Measurements from ENCODE around the gene HIVEP1. TPM values are rescaled to one million over a fixed set of nuclear protein-coding genes. Genes with fewer than 3 reads are reported as not detected.

The HIVEP1 gene
- total RNA-seq, 4 donors from 2014 or later: 17.5 to 29.0 (median 24.1) TPM

DNA sequence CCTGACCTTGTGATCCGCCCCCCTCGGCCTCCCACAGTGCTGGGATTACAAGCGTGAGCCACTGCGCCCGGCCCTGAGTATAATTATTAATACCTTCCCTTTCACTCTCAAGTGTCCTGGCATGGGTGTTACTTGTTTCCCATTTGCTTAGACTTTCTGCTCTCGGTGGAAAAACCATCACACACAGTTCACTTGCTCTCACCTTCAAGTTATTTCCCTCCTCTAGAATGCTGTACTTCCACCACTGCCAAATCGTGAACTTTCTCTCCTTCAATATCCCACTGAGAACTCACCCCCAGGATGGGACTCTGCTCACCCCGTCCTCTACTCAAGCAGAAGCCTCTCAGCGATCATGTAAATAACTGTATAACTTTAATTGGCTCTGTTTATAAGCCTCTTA is 4.6 kb upstream of the HIVEP1 start:
- no peak for TF ChIP-seq CTCF (IDR thresholded peaks at IDR 0.05; ENCODE audit: low read depth)

GRCh38 chr6:12007887-12008286 is 4.2 kb upstream of the HIVEP1 start:
- TF ChIP-seq CTCF (IDR thresholded peaks at IDR 0.05; ENCODE audit: low read depth): no peak

DNA sequence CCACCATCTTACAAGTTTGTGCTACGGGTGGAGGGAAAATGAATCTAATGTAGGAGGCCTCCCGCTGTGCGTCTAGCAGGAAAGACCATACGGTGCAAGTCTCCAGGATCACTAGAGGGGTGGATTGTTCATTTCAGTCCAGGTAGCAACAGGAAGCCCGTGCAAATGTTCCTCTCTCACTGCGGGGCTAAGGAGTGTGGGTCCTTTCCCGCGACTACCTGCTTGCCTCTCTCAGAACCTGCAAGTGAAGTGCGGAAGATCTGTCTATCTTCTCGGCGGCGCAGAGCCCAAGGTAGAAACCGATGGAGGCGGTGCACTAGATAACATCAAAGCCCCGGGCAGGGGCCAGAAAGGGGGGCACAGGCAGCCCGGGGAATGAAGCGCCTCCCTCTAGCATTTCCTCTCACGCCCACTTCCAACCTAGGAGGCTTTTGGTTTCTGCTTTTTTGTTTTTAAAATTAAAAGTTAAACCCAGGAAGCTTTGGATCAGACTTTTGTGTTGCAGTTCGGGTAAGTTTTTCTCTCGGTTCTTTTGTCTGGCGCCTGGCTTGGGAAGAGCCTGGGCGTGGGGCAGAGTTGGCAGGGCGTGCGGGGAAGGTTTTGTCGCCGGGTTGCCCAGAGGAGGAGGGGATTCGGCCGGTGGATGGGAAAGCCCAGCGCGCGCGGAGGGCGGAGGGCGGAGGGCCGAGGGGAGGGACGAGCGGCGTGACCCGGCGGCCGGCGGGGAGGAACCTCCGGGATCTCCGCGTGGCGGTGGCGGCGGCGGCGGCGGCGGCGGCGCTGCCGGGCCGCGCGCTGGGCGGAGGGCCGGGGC is 3.5 kb upstream of the HIVEP1 start:
- no peak for TF ChIP-seq CTCF (IDR thresholded peaks at IDR 0.05; ENCODE audit: low read depth)

- TF ChIP-seq CTCF (IDR thresholded peaks at IDR 0.05; ENCODE audit: low read depth): no peak
These were observed 2.9 kb upstream of the HIVEP1 start for GRCh38 chr6:12009180-12009685.

- TF ChIP-seq CTCF (IDR thresholded peaks at IDR 0.05; ENCODE audit: low read depth): no peak
These were observed 2.1 kb upstream of the HIVEP1 start for GRCh38 chr6:12009876-12010634.

- TF ChIP-seq CTCF (IDR thresholded peaks at IDR 0.05; ENCODE audit: low read depth): no peak
These were observed 1.4 kb upstream of the HIVEP1 start for GRCh38 chr6:12010635-12011275.
